NCI-H748 (cell line): ENCODE measurements around the gene ZFAND3.
"Not testable (repeated sequence)": the region's sequence is repeated elsewhere in the genome, so short reads cannot be mapped to it uniquely, and the experiment has no call there.

ENCODE experiments used
- DNase-seq: peaks from one replicate; lab custom pipeline; 2025; ENCODE audit not compliant: unreplicated experiment; lab: John Stamatoyannopoulos, UW

The ZFAND3 gene

DNA sequence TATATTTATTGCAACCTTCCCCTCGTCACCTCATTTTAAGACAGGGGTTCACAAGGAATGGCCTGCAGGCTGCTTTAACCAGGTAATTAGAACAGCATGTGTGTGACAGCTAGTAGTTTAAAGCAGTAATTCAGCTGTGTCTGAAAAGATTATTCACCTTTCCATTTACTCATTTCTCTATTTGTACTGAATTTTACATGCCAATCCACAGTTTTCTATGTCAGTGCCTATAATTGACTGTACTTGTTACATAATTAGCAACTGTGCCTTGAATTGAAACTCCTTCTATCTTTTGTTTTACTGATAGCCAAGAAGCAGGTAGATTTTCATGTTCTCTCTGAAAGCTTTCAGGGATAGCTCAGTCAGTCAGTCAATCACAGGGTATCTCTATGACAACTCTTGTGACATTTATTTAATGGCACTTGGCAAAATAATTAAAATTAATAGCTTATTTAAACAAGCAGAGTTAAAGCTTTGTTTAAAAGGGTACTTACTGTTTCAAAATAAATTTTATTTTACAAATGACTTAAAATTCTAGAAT is 214.0 kb downstream of the ZFAND3 start:
- peak; percentile 58 for DNase-seq

- DNase-seq, result no peak
Measured at GRCh38 chr6:38034274-38034914, 214.9 kb downstream of the ZFAND3 start.

DNA sequence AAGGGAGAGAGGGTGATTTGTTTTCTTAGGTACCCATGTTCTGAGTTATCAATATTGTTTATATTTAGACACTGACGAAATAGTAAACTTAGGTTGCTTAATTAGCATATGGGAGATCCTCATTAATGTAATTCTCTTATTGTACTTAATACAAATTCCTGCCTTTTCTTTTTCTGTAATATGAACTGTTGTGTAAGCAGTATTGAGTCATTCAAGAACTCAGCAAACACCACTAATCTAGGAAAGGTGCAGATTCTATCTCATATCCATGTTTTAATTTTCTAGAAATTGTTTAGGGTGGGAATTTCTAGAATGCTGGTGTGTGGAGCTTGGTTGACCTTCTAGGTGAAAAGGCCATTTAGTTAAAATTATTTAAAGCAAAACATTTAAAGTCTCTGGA is 216.0 kb downstream of the ZFAND3 start:
- DNase-seq, result no peak

GRCh38 chr6:38039502-38039901 is 220.0 kb downstream of the ZFAND3 start:
- DNase-seq, result no peak

DNA sequence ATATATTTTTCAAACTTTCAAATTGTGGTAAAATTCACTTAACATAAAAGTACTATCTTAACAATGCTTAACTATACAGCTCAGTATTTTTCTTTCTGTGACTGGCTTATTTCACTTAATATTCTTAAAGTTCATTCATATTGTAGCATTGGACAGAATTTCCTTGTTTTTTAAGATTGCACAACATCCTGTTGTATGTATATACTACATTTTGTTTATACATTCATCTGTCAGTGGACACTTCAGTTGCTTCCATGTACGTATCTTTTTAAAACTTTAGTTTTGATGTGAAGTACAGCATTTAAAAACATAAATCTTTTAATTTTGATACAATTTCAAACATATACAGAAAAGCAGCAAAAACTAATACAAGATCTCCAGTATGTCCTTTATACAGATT is 220.7 kb downstream of the ZFAND3 start:
- DNase-seq, result no peak

- no peak for DNase-seq
Measured at GRCh38 chr6:38043259-38043753, 223.8 kb downstream of the ZFAND3 start.

DNA sequence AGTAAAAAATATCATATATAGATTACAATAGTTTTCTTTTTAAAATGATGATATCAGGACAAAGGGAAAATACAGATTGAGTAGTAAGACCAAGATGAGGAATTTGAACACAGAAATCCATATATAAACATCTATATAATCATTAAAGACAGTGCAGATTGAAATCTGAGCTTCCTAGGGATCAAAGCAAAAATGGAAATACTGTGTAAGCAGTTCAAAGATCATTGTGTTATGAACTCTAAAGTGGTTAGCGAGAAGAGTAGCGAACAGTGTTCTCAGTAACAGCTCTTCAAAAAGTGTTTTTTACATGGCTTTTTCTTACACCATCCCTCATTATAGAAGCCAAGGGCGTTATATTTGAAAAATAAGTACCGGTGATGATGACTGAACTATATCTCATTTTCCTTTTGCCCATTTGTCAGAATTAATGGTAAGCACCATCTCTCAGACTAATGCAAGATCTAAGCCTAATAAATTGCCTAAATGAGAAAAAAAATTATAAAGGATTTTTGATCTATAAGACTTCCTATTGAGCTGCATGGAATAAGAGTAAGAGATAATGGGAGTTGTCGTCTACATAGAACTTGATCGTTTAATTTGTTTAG is 226.3 kb downstream of the ZFAND3 start:
- no peak for DNase-seq

- no peak for DNase-seq
Measured at GRCh38 chr6:38047562-38047961, 228.0 kb downstream of the ZFAND3 start.

DNA sequence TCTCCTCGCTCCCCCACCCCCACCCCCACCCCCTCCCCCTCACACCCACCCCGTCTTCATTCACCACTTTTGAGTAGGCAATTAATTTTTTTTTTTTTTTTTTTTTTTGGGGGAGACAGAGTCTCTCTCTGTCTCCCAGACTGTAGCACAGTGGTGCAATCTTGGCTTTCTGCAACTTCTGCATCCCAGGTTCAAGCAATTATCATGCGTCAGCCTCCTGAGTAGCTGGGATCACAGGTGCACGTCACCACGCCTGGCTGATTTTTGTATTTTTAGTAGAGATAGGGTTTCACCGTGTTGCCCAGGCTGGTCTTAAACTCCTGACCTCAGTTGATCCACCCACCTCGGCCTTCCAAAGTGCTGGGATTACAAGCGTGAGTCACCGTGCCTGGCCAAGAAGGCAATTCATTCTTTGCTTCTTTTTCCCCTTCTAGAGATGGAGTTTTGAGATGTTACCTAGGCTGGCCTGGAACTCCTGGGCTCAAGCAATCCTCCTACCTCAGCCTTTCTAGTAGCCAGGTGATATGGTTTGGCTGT is 230.4 kb downstream of the ZFAND3 start:
- DNase-seq, result not testable (repeated sequence)

- no peak for DNase-seq
Measured at GRCh38 chr6:38051819-38052434, 232.4 kb downstream of the ZFAND3 start.

DNA sequence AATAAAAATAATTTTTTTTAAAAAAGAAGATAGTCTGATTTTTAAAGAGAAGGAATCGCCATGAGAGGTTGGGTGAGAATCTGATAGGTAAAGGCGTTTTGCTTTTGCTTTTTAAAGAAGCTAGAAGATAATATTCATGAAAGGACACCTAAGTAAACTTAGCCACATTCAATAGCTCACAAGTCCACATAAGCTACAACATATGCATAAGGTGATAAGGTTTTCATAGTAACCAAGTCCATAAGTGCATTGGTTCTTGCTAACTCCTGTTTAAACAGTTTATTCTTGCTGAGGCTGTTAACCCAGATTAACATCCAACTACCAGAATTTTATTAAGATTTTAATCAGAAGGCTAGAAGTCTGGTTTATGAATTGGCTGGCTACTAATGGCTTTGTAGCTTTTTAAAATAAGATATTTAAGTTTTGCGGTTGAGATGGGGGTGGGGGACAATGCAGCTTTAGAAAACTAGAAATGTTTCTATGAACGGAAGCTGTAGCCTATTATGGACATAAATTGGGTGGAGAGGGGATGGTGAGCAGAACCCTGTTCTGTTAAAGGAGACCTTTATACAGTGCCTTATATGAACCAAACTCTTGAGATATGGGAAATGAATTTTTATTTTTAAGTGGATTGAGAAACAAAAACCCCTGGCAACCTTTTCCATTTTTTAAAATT is 235.1 kb downstream of the ZFAND3 start:
- no peak for DNase-seq

DNA sequence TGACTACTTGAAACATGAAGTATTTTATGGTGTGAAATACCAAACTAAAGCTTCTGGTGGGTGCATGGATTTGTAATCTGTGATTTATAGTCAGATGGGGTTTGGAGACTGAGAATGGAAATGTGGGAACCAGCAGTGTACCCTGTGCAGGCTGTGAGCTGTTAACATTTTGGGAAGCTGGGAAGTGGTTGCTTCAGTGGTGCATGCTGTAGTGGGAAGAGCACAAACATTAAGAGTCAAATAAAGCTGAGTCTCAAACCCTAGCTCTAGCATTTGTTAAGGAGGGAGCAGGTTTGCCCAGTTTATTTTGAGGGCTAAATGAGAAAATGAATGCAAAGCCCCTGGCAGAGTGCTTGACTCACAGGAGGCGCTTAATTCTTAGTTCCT is 235.7 kb downstream of the ZFAND3 start:
- no peak for DNase-seq

DNA sequence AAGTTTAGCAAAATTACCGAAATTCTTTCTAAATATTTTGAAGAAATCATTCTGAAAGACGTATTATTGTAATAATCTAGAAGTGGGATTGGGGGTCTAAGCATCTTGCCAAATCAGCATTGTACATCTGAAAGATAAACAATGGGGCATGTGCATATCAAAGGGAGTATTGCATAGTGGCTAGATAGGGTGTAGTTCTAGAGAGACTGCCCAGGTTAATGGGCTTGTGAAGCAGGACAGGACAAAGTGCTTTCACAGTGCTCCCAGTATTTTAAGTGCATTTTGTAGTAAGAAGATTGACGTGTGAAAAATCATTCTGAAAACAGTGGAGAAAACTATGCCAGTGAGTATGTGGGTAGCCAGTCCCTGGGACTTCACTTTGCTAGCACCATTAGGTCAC is 236.8 kb downstream of the ZFAND3 start:
- no peak for DNase-seq

DNA sequence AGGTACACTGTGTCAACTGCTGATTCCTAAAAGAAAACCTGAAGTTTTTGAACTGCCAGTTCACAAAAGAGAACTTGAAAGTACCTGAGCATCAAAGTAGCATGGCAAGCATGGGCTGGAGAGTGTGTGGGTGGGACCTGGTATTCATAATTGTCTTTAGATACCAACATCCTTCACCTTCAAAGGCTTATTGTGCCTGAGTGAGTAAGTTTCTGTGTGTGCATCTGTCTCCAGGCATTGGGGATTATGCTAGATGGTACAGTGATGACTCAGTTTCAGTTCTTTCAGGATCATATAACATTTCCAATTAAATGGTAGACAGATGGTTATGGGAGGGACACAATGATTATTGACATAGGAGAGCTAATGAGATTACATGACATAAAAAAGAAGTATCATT is 238.5 kb downstream of the ZFAND3 start:
- DNase-seq, result peak; percentile 71

DNA sequence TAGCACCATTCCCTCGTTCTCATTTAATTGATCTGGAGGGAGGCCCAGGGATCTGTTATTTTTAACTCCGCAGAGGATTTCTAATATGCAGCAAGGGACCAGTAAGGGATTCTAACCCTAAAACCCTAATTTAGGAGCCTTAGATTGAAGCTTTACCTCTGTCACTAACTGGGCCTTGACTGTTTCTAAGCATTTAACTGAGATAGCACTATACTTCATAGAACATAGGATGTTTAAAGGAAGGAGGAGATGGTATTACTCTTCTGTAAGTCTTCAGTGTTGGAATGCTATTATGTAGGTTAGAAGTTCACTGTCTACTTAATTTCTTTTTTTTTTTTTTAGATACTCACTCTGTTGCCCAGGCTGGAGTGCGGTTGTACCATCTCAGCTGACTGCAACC is 242.5 kb downstream of the ZFAND3 start:
- DNase-seq, result no peak

GRCh38 chr6:38063973-38064372 is 244.4 kb downstream of the ZFAND3 start:
- no peak for DNase-seq

- DNase-seq, result no peak
Measured at GRCh38 chr6:38064431-38064830, 244.9 kb downstream of the ZFAND3 start.

- DNase-seq, result no peak
Measured at GRCh38 chr6:38065734-38066305, 246.3 kb downstream of the ZFAND3 start.

DNA sequence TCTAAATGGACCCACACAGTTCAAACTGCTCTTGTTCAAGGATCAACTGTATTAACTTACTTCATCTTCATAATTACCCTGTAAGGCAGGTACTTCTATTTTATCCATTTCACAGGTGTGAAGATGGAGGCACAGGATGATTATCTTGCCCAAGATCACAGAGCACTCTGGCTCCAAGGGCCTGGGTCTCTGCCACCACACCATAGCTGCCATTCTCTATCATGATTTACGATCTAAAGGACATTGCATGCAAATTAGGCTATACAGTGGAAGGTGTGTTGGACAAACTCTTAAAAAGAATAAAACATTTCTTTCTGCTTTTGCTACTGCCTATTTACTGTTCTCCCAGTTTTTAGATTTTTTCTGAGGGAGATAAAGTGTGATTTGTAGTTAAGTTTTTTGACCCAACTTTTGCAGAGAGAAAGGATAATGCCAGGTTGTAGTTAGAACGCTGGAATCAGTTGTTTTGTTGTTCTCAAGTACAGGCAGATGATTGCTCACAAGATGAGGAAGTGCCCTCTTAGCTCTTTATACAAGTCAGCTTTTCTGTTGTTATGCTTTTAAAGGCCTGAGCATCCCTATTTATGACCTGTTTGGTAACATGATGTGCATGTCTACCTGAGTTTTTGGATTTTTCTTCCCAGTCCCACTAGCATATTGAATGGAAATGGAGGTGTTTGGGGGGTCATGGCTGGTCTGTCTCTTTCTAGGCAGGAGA is 247.9 kb downstream of the ZFAND3 start:
- peak; percentile 30 for DNase-seq

DNA sequence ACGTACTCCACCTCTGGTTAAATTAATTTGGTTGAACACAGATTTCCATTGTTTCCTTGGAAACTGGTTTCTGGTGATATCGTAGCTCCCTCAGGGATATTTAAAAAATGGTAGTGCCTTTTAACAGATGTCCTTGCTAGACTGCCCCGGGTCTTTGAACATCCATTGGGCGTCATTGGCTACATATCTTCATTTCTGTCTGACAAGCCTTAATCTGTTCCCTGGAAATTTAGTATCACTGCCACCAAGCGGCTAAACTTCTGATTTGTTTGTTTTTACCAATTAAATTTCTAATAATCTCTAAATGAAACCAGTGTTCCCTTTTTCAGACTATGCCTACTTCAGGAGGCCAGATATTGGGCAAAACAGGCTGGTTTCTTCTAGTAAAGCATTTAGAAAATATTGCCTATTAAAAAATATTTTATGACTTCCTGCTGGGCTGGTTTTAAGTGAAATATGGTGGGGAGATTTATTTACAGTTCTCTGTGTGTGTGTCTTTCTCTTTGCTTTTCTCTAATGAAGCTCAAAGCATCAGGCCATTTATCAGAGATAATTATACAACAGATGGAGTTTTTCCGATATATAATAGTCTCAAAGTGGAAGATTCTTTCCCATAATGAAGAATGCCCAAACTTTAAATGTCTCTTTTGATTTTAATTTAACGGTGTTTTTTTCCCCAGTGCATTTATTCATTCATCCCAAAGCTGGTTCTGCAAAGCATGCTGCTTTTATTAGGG is 249.5 kb downstream of the ZFAND3 start:
- DNase-seq, result peak; percentile 24
